Activated CD4-positive, CD25-positive, alpha-beta regulatory T cell treated with anti-CD3 and anti-CD28 coated beads, Interleukin-2, amount 50 U/mL, for 24 hours (primary cell): ENCODE data around the gene MBD3L3.
A peak's percentile ranks its signal among the peaks of the same experiment; 100 is the strongest.
"Not testable (repeated sequence)": the region's sequence is repeated elsewhere in the genome, so short reads cannot be mapped to it uniquely, and the experiment has no call there.

Experiments used
- ATAC-seq, 2 donors: fragments of 150-1000 bp; cut with Tn5 transposase; one replicate each; pipeline ENCODE4 v1.10.0; 2021; ENCODE audit warnings: mild to moderate bottlenecking in 1 of 2, moderate library complexity in 1 of 2

Gene MBD3L3

GRCh38 chr19:7063339-7063738 lies 4.9 kb upstream of the MBD3L3 start:
- ATAC-seq: no peak

- ATAC-seq: not testable (repeated sequence)
Measured at GRCh38 chr19:7059977-7060376, 1.5 kb upstream of the MBD3L3 start.

GRCh38 chr19:7056371-7056770 lies 2.1 kb downstream of the MBD3L3 start:
- not testable (repeated sequence) for ATAC-seq

DNA sequence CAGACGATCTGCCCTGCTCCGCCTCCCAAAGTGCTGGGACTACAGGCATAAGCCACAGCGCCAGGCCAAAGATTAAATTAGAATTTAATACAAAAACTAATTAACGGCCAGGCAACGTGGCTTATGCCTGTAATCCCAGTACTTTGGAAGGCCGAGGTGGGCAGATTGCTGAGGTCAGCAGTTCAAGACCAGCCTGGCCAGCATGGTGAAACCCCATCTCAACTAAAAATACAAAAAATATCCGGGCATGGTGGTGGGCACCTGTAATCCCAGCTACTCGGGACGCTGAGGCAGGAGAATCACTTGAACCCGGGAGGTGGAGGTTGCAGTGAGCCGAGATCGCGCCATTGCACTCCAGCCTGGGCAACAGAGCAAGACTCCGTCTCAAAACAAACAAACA lies 2.8 kb downstream of the MBD3L3 start:
- not testable (repeated sequence) for ATAC-seq

DNA sequence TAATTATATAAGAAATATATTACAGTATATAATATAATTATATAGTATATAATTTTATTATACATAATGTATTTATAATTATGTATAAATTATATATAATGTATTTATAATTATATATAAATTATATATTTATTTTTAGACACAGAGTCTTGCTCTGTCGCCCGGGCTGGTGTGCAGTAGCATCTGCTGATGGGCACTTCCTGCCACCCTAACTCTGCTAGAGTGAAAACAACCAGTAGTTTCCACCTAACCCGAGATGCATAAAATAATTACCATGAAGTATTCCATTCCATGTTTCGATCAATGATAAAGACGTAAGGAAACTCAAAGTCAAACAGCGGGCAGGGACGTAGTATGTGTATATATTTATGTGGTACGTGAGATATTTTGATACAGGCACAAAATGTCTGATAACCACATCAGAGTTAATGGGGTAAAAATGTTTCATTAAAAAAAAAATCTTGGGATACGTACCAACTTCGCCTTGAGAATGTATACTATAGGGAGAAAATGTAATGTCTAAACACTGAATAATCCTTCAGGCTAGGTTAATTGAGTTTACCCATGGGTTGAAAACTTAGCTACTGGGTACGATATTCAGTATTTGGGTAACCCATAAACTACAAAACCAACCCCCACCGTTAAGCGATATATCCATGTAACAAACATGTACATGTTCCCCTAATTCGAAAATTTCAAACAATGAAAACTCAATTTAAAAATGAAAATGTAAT lies 3.7 kb downstream of the MBD3L3 start:
- not testable (repeated sequence) for ATAC-seq

GRCh38 chr19:7052896-7053295 lies 5.6 kb downstream of the MBD3L3 start:
- ATAC-seq: not testable (repeated sequence)

DNA sequence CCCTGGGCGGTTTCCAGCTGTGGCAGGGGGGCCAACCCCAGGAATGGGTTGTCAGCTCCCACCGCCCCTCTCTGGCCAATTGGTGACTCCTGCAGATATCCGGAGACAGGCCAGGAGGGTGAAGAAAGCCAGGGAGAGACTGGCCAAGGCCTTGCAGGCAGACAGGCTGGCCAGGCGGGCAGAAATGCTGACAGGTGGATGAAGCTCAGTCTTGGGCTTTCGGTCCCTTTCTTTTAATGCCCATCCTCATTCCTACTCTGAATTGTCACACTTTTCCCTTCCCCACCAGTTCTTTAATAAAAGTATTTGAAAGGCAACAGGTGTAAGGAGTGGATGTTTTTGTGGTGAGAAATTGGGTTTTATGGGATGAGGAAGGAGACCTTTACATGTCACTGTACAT lies 7.1 kb downstream of the MBD3L3 start:
- not testable (repeated sequence) for ATAC-seq

- not testable (repeated sequence) for ATAC-seq
Measured at GRCh38 chr19:7049021-7049420, 9.5 kb downstream of the MBD3L3 start, which contains the start of gene MBD3L2. Gene MBD3L2, plus strand, starts transcription at chr19:7049321. Its CDS starts 53 bp downstream, at chr19:7049374.

- ATAC-seq: not testable (repeated sequence)
Measured at GRCh38 chr19:7041563-7041962, 16.9 kb downstream of the MBD3L3 start.

GRCh38 chr19:7040079-7040478 lies 18.4 kb downstream of the MBD3L3 start, which contains the start of gene MBD3L4:
Gene MBD3L4, minus strand, starts transcription at chr19:7040179. Its CDS starts 35 bp downstream, at chr19:7040144.
- ATAC-seq: not testable (repeated sequence)

- ATAC-seq: not testable (repeated sequence)
Measured at GRCh38 chr19:7030278-7030677, 28.2 kb downstream of the MBD3L3 start, which contains the start of gene MBD3L5. Gene MBD3L5, plus strand, starts transcription at chr19:7030578. Its CDS starts 34 bp downstream, at chr19:7030612.

GRCh38 chr19:7028790-7029189 lies 29.7 kb downstream of the MBD3L3 start:
- not testable (repeated sequence) for ATAC-seq

GRCh38 chr19:7021331-7021730 lies 37.1 kb downstream of the MBD3L3 start, which contains the start of gene MBD3L2B:
Gene MBD3L2B, minus strand, starts transcription at chr19:7021431. Its CDS starts 34 bp downstream, at chr19:7021397.
- not testable (repeated sequence) for ATAC-seq

GRCh38 chr19:7018828-7019227 lies 39.6 kb downstream of the MBD3L3 start:
- ATAC-seq: no peak

- peak in 1 of 2 donors; percentile 36 for ATAC-seq
Measured at GRCh38 chr19:7013678-7014077, 44.8 kb downstream of the MBD3L3 start.

DNA sequence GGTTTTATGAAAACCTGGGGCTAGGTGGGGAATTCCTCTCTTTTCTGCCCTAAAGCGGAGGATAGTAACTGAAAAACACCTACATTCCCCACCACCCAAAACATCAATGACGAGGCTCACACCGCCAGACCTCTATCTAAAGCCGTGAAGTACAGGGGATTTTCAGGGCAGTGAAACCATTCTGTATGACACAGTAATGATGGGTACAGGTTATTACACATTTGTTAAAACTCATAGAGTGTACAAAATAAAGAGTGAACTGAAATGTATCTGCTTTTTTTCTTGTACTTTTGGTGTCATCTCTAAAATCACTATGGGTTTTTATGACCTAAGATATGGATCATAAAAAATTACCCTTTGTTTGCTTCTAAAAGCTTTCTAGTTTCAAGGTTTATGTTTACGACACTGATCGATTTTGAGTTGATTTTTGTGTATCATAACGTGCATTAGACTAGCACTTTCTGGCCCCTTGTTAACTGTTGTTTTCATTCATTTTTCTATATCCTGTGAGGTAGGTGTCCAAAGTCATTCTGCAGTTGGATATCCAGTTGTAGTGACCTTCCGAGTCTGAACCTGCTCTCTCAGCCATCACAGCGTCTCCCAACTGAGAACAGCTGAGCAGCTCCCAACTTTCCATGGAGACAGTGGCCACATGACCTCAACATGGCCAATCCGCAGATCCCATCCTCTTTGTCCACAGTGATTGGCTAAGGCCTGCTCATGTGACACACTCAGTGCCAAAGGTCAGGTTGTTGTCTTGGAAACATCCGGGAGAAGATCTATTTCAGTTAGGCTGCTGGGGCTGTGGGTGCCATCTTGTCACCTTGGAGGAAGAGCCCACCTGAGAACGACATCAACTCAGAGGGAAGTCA lies 47.5 kb downstream of the MBD3L3 start:
- peak; percentile 84 to 93 for ATAC-seq

GRCh38 chr19:7007859-7008258 lies 50.6 kb downstream of the MBD3L3 start:
- no peak for ATAC-seq
